ENCODE measurements around the gene PITPNB.

DNA sequence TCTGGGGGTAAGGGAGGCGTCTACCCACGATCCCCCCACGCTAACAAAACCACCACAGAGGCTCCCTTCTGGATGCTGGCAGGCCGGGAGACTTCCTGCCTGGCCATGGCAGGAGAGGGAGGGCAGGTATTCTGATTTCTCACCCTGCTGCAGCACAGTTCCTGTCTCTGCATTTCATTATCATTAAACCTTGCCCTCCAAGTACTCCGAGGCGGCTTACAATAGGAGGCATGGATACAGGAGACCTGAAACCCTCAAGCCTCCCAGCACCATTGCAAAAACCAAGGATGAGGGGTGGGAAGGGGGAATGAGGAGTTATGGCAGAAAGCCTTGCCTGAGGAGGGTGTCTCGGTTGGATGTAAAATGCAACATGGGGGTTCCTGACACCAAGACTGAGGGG, 73.4 kb downstream of the PITPNB start:
- TF ChIP-seq, protein P1, sequence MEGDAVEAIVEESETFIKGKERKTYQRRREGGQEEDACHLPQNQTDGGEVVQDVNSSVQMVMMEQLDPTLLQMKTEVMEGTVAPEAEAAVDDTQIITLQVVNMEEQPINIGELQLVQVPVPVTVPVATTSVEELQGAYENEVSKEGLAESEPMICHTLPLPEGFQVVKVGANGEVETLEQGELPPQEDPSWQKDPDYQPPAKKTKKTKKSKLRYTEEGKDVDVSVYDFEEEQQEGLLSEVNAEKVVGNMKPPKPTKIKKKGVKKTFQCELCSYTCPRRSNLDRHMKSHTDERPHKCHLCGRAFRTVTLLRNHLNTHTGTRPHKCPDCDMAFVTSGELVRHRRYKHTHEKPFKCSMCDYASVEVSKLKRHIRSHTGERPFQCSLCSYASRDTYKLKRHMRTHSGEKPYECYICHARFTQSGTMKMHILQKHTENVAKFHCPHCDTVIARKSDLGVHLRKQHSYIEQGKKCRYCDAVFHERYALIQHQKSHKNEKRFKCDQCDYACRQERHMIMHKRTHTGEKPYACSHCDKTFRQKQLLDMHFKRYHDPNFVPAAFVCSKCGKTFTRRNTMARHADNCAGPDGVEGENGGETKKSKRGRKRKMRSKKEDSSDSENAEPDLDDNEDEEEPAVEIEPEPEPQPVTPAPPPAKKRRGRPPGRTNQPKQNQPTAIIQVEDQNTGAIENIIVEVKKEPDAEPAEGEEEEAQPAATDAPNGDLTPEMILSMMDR (IDR thresholded peaks at IDR 0.05; ENCODE audit: low read length) = no peak
- TF ChIP-seq EZH2 (IDR thresholded peaks at IDR 0.05; ENCODE audit: borderline replicate concordance, low read length) = no peak
